Bone marrow (tissue), 2 donors: ENCODE measurements around the gene APOL1.
"Not testable (repeated sequence)": the region's sequence is repeated elsewhere in the genome, so short reads cannot be mapped to it uniquely, and the experiment has no call there.

Experiments
- DNase-seq, 2 donors: peaks; one replicate each; lab custom pipeline; 2025; lab: John Stamatoyannopoulos, UW

Gene APOL1

DNA sequence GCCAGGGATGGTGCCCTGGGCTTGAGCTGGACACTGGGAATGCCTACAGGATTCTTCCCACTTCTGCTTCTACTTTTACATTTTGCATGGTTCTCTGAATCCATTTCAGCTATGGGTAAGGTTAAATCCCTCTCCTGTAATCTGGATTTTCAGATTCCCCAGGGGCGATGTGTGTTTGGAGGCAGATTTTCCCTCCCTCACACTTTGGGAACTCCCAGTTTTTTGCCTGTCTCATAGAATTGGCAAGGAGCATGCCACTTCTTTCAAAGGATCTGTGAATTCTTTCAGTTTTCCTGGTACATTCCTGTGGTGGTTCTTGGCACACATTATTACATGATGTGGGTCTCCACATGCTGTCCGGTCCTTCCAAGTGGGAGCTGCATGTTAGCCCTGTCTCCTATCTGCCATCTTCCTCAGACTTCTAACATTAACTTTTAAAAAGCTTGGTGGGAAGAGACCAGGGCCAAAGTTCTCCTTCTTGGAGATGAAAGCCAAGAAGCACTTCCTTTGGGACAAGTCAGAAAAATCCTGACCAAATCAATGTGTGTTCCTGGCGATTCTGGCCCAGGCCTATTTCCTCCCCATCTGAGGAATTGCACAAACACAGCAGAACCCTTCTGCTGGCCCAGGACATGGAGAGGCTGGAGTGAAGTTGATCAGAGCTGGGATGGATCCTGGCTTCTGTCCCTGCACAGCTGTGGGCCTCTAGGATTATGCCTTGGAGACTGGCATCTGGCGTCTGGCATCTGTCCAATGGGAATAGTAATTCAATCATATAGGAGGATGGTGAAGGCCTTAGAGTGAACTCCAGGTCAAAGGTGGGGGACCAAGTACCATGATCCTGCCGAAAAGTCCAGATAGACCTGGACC is 8.2 kb upstream of the APOL1 start:
- no peak for DNase-seq

DNA sequence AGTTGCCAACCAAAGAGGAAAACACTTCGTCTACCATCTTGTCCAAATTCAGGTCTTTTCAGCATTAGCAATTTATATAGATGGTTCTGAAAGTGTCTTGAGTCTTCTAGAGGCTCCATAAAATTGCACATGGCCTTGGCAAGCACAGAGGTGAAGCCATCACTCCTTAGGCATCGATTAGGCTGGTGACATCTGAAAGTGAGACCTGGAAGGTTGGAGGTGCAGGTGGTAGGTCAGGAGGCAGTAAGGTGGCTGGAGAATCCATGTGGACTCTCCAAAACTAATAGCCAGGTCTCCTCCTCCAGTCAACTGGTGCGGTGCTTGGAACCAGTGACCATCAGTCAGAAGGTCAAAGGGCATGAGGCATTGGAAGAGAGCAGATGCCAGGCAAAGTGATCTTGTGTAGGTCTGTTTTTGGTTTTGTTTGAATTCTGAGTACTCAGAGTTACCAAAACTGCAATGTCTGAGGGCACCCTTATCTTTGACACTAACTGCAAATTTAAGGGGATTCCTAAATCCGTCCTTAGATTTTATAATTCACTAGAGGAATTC is 7.1 kb upstream of the APOL1 start:
- no peak for DNase-seq

DNA sequence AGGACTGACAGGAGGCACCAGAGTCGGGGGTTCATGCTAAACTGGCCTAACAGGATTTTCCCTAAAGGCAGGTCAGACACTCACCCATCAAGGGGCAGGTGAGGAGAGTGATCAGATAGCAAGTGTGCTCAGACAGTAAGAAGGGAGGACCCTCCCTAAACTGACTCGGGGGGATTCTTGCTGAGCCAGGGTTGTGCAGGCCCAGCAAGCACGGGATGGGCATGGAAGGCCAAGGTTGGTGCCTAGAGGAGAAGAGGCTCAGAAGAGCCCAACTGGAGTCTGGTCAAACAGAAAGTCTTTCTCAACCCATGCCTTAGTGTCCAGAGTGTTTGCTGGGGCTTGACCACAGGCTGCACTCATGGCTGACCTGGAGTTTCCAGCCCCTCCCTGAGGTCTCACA is 6.2 kb upstream of the APOL1 start:
- DNase-seq: no peak

DNA sequence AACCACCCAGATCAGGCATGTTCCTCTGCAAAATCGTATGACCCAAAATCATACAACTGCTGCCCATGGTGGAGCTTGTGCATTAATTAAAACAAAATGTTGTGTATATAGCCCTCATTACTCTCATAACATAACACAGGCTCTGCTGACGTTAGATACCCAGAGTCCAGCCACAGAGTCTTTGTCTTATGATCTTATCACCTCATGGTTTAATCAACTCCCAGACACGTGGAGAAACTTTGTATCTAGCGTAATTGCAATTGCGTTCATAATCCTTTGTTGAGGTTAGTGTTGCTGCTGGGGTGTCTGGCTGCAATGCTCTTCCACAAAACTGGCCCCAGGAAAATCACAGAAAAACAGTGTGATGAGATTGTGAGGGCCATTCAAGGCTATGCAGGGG is 5.0 kb upstream of the APOL1 start:
- no peak for DNase-seq

DNA sequence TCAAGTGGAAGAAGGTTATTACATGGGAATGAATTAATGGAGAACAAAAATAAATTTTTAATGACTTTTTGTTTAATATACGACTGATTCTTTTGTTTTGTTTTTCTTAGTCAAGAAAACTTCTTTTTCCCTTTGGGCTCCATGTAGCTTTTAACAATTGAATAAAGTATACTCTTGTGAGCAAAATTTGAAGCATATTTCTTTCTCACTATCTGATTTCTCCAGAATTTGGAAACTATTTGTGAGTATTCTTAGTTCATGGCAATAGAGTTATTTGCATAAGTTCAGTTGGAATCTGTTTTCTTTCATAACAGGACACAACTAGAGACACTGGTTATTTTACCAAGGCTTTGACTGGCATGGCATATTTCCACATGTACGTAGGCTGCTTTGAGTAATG is 3.8 kb upstream of the APOL1 start:
- DNase-seq: no peak

DNA sequence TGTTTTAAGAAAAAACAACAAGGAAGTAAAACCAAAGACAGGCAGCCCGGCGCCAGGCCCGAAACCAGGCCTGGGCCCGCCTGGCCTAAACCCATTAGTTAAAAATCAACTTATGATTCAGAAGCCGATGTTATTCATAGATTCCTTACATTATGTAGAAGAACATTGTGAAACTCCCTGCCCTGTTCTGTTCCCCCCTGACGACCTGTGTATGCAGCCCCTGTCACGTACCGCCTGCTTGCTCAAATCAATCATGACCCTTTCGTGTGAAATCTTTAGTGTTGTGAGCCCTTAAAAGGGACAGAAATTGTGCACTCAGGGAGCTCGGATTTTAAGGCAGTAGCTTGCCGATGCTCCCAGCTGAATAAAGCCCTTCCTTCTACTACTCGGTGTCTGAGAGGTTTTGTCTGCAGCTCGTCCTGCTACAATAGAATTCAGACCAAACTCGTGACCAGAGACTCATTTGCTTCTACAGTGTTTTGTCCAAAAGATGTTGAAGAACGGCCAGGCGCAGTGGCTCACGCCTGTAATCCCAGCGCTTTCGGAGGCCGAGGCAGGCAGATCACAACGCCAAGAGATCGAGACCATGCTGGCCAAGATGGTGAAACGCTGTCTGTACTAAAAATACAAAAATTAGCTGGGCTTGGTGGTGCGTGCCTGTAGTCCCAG is 2.5 kb upstream of the APOL1 start:
- DNase-seq: not testable (repeated sequence)

DNA sequence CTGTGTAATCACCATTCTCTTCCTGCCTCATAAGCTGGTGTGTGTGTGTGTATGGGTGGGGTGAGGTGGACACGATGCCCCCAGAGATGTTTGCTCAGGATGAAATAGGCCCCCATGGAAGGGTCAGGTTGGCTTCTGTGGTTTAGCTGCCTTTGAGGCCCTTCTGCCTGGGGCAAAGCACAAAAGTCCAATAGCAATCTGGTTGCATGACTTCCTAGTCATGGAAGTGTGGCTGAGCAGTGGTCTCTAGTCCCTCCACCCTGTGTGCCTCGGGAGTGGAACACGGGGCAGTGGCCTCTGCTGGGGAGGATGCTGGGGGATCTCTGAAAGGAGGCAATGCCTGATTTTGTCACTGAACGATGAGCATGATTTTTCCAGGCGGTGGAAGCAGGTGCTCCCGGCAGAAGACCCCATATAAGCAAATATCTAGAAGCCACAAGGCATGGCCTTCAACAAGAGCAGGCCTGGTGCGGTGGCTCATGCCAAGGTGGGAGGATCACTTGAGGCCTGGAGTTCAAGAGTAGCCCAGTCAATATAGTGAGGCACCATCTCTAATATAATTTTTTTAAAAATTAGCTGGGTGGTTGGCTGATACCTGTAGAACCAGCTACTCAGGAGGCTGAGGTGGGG is 839 bp upstream of the APOL1 start:
- DNase-seq: not testable (repeated sequence)

DNA sequence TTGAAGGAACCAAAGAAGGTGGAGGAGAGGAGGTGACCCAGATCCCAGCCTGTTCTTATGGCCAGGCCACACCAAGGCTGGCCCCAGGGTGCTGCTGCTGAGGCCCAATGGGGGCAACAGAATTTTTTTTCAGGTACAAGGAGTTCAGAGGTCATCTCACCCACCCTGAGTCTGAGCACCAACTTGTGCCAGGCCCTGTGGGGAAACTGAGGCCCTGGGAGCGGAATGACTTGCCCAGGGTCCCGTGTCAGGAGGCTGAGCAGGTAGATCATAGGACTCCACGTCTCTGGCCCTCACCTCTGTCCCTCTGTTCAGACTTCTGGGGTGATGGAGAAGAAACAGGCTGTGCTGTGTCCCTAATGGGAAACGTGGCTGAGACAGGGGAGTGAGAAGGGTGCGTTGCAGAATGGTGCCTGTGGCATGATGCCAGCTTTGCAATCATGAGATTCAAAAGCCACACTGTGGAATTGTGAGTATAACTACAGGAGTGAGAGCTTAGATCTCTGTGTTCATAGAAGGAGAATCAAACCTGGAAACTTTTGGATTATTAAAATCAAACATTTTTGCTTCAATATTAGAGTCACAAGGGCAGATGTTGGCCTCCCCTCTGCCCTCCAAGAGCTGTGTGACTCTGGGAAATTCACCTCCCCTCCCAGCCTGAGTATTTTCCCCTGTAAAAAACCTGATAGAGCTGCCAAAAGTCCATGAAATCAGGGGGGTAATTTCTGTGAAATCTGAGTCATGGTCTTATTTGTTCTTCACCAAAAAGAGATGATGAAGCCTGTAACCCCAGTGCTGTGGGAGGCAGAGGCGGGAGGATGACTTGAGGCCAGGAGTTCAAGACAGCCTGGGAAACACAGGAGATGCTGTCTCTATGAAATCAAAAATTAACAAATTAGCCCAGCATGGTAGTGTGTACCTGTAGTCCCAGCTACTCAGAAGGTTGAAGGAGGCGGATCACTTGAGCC is 874 bp downstream of the APOL1 start:
- DNase-seq: no peak

DNA sequence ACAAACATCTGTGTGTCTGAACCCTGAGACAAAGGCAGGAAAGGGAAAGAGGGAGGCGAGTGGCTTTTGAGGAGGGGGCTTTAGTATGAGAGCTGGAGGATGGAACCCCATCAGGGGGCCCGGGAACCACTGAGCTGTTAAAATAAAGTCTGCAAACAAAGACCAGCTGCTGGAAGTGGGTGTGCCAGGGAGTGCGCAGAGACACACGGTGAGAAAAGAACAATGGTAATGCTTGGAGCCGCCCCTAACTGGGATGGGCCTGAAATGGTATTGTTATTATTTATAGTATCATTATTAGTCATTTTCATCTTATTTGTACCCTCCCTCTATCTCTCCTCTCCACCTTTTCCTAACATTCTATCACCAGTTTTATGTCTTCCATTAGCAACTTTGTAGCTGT is 2.6 kb downstream of the APOL1 start:
- not testable (repeated sequence) for DNase-seq

DNA sequence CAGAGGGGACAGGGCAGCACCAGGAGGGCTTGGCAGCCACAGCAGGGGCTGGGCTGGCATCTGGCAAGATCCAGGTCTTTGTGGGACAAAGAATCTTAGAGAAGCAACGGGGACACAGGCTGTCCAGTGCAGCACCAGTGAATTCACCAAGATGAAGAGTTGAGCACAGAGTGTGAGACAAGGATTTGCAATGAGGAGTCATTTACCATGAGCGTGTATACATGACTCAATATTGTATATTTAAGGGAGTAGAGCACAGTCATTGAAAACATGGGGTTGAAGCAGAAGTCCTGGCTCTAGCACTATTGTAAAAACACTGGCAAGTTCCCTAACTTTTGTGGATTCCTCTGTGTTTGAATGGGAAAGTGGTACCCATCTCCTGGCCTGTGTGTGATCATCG is 3.5 kb downstream of the APOL1 start:
- DNase-seq: no peak

DNA sequence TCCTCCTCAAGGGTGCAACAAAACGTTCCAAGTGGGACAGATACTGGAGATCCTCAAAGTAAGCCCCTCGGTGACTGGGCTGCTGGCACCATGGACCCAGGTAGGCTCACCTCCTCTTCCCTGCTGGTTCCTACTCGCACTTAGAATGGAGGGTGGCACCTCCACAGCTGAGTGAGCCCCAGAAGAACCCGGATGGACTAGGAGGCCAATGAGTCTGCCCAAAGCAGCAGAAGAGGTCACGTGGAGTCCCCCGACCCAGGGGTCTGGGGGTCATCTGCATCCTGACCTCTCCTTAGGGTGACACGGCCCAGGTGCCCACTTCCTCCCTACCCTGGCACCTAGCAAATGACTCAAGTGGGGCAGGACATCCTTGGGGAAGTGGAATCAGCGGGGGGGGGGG is 4.4 kb downstream of the APOL1 start:
- DNase-seq: no peak

DNA sequence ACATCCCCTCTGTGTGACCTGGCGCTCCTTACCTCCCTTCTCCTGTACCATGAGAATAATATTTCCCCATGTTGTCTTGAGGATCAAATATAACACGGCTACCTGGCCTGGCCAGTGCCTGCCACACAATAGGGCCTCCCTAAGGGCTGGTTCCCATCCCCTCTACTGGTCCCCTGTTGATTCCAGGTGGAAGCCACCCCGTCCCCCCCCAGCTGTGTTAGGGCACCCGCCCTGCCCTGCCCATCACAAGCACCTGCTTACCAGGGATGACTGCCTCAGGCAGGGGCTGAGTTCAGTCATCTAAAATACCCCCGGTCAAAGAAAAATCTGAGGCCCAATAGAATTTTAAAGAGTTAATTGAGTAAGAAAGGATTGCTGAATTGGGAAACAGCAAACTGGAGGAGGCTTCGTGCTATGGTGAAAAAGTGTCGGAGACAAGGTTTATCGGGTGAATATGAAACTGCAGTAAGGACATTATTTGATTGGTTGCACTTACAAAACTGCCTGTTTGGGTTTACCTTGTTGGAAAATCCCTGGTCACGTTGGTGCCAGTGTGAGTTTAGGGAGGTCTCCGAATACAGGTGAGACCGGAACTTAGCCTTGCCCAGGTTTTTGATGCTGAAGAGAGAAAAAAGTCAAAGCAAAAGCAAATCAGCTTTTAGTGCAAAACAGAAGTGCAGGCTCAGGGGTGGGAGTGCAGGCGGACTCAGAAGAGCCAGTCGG is 5.2 kb downstream of the APOL1 start:
- DNase-seq: no peak

DNA sequence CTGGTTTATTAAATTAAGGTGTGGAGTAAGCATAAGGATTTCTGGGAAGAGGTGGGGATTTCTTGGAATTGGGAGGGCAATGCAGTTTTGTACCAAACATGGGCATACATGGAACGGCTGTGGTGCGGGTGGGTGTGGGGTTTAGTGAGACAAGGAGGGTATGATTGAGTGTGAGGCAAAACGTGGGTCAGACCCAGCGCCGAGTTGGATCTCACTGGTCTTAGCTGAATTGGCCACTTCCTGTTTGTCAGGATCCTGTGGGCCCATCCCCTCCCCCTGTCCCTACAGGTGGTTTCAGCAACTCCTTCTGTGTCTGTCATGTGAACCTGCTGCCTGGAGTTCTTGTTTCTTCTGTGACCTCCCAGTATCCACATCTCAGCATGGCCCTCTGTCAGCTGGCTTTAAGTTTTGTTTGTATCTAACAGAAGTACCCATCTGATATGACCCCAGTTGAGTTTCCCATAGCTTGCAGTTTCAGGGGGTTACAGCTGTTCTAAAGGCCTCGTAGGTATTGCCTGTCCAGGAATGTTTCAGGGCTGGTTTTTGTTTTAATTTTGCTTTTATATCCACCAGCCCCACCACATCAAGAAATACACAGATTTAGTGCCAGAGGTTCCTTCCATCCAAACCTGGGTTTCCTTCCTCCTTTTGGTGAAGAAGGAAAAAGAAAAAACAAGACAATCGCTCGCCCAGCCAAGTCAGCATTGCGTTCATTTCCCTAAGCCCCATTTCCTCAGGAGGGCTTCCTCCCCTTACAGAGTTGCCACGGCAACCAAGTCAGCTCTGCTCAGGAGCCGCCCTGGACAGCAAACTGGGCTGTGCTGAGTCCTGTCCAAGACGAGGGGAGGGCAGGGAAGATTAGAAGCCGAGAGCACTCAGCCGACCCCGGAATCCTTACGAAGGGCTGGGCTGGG is 6.0 kb downstream of the APOL1 start:
- DNase-seq: no peak

DNA sequence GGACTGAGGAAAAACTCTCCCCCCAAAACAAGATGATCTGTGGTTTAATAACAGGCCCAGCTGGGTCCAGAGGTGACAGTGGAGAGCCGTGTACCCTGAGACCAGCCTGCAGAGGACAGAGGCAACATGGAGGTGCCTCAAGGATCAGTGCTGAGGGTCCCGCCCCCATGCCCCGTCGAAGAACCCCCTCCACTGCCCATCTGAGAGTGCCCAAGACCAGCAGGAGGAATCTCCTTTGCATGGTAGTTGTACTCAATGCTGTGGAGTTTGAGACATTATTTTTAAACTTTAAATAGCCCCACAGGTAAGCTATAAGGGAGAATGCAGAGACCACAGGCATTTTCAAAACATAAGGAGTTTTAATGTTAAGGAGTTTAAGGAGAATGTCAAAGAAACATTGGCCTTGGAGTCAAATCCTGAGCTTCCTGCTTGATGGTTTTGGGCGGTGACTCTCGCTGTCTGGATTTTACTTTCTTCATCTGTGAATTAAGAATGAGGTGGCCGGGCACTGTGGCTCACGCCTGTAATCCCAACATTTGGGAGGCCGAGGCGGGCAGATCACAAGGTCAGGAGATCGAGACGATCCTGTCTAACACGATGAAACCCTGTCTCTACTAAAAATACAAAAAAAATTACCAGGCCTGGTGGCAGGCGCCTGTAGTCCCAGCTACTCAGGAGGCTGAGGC is 6.8 kb downstream of the APOL1 start:
- no peak for DNase-seq

DNA sequence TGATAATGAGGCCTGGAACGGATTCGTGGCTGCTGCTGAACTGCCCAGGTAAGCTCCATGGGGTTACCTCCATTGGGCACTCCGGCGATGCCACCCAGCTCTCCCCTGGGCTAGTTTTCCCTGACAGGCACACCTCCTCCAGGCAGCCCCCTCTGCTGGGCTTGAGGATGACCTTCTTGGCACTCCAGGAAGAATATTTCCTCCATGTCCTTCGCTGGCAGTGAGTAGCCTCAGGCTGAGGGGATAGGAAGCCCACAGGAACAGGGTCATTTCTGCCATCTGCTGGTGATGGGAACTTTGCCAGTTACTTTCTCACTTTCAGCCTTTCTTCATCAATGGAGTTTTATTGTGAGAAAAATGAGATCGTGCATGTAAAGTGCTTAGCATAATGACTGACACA is 8.7 kb downstream of the APOL1 start:
- DNase-seq: not testable (repeated sequence)

DNA sequence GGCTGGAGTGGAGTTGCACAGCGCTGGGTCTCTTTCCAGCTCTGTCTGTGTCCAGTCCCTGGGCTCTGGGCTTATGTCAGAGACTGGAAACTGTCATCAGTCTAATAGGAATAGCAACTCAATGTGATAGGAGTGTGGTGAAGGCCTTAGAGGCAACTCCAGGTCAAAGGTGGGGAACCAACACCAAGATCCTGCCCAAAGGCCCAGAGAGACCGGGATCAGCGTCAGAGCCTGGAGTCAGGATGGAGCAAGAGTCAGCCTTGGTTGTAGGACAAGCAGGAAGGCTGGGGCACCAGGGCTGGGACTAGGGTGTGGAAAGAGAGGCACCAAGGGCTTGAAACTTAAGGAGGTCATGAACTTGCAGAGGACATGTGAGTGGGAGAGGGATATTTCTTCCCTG is 9.4 kb downstream of the APOL1 start:
- not testable (repeated sequence) for DNase-seq

DNA sequence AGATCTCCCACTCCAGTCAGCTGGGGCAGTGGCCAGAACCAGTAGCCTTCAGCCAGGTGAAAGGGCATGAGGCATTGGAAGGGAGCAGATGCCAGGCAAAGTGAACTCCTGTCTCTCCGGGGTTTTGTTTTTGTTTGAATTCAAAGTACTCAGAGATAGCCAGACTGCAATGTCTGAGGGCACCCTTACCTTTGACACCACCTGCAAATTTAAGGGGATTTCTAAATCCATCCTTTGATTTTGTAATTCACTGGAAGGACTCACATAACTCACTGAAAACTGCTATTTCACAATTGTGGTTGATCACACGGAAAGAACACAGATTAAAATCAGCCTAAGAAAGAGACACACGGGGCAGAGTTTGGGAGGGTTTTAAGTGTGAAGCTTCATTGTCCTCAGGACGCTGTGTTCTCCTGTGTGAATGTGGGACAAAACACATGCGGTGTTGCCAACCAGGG is 10.3 kb downstream of the APOL1 start:
- DNase-seq: not testable (repeated sequence)

DNA sequence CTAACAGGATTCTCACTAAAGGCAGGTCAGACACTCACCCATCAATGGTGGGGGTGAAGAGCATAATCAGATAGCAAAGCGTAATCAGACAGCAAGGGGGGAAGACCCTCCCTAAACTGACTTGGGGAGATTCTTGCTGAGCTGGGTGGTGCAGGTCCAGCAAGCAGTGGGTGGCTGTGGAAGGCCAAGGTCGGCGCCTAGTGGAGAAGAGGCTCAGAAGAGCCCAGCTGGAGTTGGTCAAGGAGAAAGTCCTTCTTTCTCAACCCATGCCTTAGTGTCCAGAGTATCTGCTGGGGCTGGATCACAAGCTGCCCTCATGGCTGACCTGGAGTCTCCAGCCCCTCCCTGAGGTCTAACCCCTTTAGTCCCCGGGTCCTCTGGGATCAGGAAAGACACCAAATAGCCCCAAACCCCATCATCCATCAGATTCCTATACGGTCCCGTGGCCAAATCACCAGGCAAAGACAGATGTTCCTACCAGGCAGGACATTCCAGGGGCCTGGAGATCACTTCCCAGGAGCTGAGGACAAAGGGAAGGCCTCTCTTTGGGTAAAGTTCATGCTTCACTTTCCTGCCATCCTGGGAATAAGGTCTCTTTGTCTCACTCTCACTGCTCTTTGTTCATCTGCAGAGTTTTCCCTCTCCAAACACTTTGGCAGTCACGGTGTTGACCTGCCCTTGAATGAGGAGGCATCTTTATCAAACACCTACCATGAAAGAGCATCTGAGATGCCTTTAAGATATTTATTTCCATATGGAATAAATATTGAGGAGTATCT is 11.1 kb downstream of the APOL1 start:
- not testable (repeated sequence) for DNase-seq
